Left colon (tissue), 2 donors: ENCODE data around the gene GNGT2. TPM values are rescaled to one million over a fixed set of nuclear protein-coding genes. Genes with fewer than 3 reads are reported as not detected.

Experiments used
- ATAC-seq: fragments of 200-7000 bp; cut with Tn5 transposase; one replicate; pipeline ENCODE4 v1.9.1; 2020; ENCODE audit warnings: mild to moderate bottlenecking, moderate library complexity
- DNase-seq, 2 donors: peaks; one replicate each; pipeline ENCODE4 v3.0.0-alpha.2; 2020
- intact Hi-C, 2 donors: fragments of 100-400 bp; cut with DNase I in 1 of 2; cut with micrococcal nuclease in 1 of 2; formaldehyde crosslinking; loops; one replicate each; pipeline versions ENCODE4 v1.11.2 to v1.14.0; 2022; cut with DNase I, micrococcal nuclease
- total RNA-seq, 2 donors: library from RNA; stranded (reverse); fragmentation: NEBNext Ultra II Directional; extraction: Animal tissue kit (Norgen Biotek cat#: 25700); gene quantifications; one replicate each; pipeline ENCODE4 v1.2.1, GENCODE V29; 2021
- donor health status: DM: no; HTN: no; CAD: no.
- donor health status: DM: yes; HTN: yes; CAD: no.

Gene GNGT2
- total RNA-seq, 2 donors from 2014 or later = 1.3 to 1.4 TPM

GRCh38 chr17:49230636-49231562, 20.5 kb upstream of the GNGT2 start, which contains the start of gene PHOSPHO1:
Gene PHOSPHO1, minus strand, starts transcription at chr17:49230787. Its CDS starts 4,096 bp downstream, at chr17:49226691.
- DNase-seq = peak; percentile 78 to 89
- ATAC-seq = peak; percentile 82
- intact Hi-C loops = no loop called here

- intact Hi-C loops = no loop called here
- ATAC-seq = no peak
- no peak for DNase-seq
Observed at GRCh38 chr17:49229805-49230600, 19.6 kb upstream of the GNGT2 start.

- no peak for ATAC-seq
- intact Hi-C loops = no loop called here
- DNase-seq = no peak
Observed at GRCh38 chr17:49229076-49229804, 18.9 kb upstream of the GNGT2 start.

GRCh38 chr17:49227436-49228261, 17.3 kb upstream of the GNGT2 start:
- intact Hi-C loops = no loop called here
- ATAC-seq = peak; percentile 58
- peak; percentile 58 to 89 for DNase-seq

- no peak for DNase-seq
- ATAC-seq = no peak
- intact Hi-C loops = no loop called here
Observed at GRCh38 chr17:49226771-49227435, 16.5 kb upstream of the GNGT2 start.

- ATAC-seq = no peak
- intact Hi-C loops = no loop called here
- DNase-seq = no peak
Observed at GRCh38 chr17:49225554-49226236, 15.3 kb upstream of the GNGT2 start.

GRCh38 chr17:49224997-49225337, 14.6 kb upstream of the GNGT2 start:
- intact Hi-C loops = no loop called here
- DNase-seq = no peak
- ATAC-seq = no peak

- intact Hi-C loops = no loop called here
- DNase-seq (peak in 1 of 2 donors; percentile 60), ATAC-seq (peak; percentile 35)
Observed at GRCh38 chr17:49224198-49224996, 14.0 kb upstream of the GNGT2 start.

GRCh38 chr17:49223517-49224197, 13.3 kb upstream of the GNGT2 start:
- ATAC-seq = peak; percentile 46
- DNase-seq = peak; percentile 64 to 78
- intact Hi-C loops = no loop called here

- DNase-seq (no peak), ATAC-seq (no peak)
- intact Hi-C loops = no loop called here
Observed at GRCh38 chr17:49223168-49223516, 12.8 kb upstream of the GNGT2 start.

- intact Hi-C loops = no loop called here
- ATAC-seq = no peak
Observed at GRCh38 chr17:49219987-49220386, 9.6 kb upstream of the GNGT2 start.

GRCh38 chr17:49218941-49219913, 8.9 kb upstream of the GNGT2 start:
- ATAC-seq = no peak
- intact Hi-C loops = no loop called here
- peak; percentile 52 to 64 for DNase-seq

More at GRCh38 chr17:49219987-49220386, 9.6 kb upstream of the GNGT2 start:
- DNase-seq = no peak

- ATAC-seq (peak; percentile 20), DNase-seq (peak; percentile 59 to 64)
- intact Hi-C loops = no loop called here
Observed at GRCh38 chr17:49217651-49218413, 7.5 kb upstream of the GNGT2 start.

- DNase-seq (peak; percentile 67 to 79), ATAC-seq (peak; percentile 96)
- intact Hi-C loops = no loop called here
Observed at GRCh38 chr17:49216953-49217650, 6.7 kb upstream of the GNGT2 start.
